AG20443 (cell line): Measurements from ENCODE around the gene PCYT2.
"Not testable (repeated sequence)": the region's sequence is repeated elsewhere in the genome, so short reads cannot be mapped to it uniquely, and the experiment has no call there.

ENCODE experiments used
- DNase-seq: peaks from one replicate; pipeline ENCODE4 v3.0.0; 2012; ENCODE audit warnings: low spot score, mixed read lengths

The PCYT2 gene

DNA sequence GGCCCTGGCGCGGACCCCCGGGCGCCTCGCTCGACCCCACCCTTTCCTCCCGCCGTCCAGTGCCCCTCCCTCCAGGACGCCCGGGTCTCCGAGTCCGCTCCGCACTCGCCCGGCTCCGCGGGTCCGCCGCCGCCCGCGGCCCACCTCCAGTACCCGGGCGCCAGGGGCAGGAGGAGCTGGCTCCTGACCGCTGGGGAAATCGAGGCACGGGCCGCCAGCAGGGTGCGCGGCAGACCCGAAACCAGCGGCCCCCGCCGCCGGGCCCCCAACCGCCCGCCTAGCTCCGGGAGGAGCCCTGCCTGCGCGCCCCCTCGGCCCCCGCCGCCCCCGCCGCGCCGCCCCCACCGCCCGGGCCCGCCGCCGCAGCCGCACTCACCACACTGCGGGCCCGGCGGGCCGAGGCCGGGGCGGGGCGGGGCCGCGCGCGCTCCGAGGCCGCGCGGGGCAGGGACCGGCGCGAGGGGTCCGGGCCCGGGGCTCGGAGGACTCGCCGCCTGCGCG lies 16.0 kb upstream of the PCYT2 start:
- no peak for DNase-seq

DNA sequence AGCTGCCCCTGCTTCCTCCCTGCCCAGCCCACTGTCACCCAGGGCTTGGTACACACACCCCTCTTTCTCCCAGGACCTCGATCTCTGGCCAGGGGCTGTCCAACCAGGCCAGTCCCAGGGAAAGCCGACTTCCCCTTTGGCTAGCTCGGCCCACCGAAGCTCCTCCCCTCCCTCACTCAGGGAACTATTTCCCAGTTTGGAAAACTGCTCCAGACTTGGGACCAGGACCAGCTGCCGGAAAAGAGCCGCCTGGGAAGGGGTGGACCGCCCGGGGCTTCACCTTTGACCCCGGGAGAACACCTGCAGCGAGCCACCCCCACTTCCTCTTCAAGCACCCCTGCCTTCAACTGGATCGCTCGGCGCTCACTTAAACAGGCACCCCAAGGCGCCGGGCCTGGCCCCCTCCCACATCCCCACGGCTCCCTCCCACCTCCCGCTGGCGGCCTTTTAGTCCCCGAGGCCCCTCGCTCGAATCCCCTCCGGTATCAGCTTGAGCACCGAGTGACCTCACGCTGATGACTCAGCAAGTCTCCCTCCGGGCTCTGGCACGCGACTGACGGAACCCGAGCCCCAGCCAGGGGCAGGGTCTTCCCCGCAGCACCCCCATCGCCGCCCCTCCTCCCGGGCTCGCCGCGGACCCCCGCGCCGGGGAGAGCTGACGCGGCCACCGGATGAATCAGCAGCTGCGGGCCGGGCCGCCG lies 15.4 kb upstream of the PCYT2 start:
- peak; percentile 85 for DNase-seq

DNA sequence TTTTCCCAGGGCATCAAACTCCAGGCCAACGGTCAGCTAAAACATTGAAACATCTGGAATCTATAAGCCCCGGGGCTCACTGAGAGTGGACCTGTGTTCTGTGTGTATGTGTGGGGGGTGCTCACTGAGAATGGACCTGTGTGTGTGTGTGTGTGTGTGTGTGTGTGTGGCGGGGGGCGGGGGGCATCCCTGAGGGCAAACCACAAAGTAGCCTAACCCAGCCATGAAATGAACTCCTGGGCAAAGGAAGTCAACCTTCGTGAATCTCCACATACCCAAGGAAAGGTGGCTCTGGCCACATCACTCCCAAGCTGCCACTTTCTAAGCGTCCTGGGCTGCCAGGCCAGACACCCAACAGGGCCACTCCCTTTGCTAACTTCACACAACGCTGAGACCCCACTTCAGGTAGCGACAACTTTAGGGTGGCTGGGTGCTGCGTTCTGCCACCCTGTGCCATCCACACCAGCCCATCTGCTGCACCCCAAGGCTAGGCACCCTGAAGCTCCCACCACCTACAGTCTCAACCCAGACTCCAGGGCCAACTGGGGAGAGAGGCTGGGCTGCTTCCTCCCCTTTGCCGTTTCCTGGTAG lies 14.8 kb upstream of the PCYT2 start:
- no peak for DNase-seq

DNA sequence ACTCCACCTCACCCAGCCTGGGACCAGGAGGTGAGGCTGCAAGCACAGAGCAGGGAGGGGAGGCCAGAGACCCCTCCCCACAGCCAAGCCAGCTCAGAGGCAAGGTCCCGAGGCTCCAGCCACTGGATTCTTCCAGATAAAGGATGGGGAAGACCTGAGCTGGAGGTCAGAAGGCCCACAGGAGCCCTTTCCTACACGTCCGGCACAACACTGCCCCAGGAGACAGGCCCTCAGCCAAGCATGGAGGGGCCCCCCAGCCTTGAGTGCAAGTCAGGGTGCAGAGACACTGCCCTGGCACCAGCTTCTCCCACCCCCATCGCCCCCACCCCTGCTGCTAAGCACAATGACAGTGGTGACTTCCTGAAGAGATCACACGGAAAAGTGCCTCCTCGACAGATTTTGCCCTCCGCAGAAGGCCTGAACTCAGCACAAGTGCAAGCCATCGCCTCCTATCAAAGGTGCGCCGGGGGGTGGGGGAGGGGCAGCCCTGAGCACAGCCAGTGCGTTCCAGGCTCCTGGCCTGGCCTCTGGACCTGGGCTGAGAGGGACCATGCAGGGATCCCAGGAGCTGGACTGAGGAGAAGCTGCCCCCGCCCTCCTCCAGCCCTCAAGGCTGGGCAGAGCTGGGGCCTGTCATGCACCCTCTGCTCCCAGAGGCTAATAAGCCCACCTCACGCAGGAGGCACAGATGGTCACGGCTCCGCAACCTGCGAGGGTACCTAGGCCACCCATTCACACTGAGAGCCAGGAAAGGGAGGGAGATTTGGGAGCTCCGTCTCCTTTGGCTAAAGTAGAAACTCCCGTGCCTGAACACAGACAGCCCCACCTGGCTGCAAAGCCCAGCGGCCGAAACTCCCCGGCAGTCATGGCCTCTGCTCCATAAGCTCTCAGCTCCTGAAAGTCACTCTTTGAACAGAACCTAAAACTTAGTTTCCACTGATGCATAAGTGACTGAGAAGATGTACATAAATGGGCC lies 13.6 kb upstream of the PCYT2 start:
- DNase-seq, result no peak

DNA sequence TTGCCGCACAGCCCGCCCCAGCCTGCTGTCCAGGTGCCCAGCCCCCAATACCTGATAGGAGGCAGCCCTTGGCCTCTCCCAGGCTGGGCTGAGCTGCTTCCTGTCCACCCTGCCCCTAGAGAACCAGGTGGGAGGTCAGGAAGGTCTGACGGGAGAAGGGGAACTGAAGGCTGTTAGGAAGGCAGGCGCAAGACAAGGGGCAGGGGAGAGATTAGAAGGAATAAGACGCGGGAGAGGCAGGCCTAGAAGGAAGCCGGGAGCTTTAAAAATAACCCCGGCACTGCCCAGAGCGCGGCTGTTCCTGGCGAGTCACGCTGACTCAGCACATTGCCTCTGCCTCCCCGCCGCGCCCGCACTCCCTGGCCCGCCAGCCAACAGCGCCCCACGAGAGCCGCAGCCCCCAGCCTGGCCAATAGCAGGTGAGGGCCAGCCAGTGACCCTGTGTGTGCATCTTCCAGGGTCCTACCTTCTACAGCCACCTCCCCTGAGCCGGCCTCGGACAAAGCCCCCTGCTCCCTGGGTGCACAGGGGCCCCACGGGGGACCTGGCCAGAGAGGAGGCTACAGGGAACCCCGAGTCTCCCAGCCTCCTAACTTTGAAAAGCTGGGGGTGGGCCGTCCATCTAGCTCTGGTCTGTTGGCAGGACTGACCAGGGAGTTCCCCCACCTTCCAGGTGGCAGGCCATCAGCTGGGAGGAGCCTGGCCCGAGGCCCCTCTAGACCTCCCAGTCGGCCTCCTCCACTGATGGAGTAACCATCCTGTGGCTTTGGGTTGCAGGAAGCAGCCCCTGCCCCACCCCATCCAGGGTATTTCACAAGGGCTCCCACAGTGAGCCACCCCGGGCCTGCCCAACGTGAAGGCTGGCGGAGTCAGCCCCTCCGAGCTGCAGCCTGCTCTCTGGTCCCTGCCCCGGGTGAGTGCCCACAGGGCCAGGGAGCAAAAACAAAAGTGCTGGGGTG lies 12.4 kb upstream of the PCYT2 start:
- peak; percentile 83 for DNase-seq

DNA sequence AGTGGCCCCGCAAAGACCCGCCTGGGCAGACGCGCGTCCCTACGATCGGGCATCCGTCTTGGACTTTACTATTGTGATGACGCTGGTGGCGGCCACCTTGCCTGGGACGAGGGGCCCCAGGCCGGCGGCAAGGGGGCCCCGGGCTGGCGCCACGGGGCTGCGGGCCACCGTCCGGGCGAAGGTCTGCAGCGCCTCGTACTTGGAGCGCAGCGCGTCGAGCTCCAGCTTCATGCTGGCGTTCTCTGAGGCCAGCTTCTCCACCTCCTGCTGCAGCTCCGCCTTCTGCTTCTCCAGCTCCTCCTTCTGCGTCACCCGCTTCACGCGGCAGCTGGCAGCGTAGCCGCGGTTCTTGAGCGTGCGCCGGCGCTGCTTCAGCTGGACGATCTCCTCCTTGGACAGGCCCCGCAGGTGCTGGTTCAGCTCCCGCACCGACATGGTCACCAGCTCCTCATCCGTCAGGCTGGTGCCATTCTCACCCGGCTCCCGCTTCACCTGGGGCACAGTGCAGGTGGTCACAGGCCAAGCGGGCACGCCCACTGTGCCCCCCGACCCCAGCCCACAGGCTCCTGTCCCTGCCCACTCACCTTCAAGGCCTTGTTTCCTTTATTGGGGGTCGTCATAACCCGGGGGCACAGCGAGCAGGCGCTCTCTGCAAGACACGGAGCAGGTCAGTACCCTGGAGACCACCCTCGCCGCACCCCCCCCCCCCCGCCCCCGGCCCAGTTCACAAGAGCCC lies 11.5 kb upstream of the PCYT2 start:
- no peak for DNase-seq

DNA sequence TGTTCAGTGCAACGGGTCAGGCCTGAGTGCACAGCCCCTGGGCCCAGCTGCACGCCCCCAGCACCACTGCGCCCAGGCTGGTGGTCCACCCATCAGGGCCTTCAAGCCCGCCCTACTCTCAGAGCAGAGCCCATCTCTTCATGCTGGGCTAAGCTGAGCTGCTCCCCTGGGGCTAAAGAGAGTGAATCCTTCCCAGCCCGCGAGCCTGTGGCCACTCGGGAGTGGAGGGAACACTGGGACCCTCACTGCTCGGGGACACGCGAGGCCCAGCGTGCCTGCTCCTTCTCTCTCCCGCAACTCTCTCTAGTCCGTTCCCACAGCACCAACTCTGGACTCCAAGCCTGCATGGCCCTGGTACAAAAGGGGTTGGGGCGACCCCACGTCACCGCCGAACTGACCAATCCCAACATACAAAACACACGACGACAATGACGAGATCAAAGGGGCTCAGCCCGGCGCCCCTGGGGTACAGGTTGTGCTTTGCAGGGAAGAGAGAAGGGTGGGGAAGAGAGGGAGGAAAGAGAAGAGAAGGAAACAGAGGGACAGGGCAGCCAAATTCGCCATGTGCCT lies 10.9 kb upstream of the PCYT2 start:
- DNase-seq, result no peak

DNA sequence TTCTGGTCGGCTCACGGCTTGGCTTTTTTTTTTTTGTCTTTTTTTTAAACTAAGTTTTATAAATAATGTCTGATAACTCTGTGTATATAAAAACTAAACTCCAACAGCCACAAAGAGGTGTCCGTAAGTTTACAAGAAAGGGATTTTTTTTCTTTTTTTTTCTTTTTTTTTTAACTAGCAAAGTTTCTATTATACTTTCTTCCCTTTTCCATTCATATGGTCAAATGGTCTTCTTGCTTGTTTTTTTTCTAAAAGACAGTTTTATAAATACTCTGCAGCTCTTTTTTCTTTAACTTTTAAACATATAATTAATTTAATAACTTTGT lies 10.3 kb upstream of the PCYT2 start:
- DNase-seq, result no peak

DNA sequence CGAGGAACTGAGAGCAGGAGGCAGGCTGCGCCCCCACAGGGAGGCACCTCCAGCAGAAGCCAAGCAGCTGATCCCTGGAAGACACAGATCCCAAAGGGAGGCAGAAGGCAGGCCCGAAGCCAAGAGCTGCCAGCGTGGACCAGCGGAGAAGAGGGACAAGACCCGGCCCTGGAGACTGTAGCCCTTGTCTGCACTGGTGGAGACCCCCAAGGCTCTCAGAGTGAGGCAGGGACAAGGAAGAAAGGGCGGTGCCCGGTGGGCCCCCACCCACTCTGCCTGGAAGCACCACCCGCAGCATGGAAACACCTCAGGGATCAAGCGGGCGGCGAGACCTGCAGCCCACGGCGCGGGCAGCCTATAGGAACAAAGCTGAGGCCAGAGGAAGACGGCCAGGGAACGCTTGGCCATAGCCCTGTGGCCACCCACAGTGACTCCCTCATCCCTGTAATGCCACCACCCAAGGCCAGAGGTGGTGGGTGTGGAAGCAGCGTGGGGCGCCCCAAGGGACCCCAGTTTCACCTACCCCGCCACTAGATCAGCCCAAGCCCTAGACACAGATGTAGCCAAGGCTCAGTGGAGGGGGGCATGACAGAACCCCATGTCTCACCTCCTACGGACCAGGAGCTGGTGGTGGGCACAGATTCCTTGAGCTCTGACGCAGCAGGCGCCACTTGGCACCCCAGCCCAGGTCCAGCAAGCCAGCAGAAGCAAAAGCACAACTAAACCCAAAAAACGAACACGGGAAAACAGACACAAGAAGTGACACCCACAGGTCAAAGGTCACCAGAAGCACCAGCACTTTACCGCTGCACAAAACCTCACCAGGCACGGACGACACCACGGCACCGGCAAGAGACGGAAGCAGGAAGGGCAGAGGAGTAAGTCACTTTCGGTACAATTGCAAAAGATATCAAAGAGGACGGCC lies 9.7 kb upstream of the PCYT2 start:
- no peak for DNase-seq

DNA sequence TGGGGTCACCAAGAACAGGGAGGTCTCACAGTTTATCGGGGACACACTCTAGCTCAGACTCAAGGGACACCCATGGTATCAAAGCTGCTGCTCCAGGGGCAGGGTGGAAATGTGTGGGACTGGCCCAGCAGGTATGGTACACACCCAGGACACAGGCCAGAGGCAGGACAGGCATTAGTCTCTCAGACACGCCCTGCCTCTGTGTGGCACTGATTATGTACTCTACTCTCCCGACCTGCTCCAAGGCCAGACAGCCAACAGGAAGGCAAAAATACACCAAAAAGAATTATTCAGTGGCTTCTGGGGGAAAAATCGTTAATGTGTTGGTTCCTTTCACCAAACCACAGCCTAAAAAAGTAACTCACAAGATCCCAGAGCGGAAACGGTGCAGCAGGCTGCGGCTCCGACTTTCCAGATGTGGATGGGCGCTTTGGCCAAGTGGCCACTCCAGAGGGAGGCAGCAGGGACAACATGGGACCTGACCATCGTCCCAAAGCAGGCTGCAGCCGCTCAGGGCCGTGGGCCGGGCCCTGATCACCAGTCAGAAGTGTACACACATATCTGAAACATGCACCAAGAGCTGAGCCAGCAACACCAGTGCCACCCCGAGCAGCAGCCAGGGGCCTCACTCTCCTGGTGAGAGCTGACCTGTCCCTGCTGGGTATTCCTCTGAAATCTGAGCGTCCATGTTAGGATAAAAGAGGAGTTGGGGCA lies 7.8 kb upstream of the PCYT2 start:
- DNase-seq, result no peak

DNA sequence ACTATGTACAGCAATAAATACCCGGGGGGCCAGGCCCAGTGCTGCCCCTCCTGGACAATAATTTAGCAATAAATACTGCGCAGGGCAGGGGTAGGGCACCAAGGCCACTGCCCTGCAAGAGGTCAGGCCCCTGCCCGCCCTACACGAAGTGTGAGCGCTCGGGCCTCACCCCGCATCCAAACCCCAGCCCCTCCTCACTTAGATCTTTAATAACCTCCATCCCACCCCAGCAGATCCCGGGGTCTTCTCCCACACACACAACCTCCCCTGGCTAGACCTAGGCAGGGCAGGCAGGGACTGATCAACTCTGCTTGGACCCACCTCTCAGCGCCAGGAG lies 7.1 kb upstream of the PCYT2 start:
- DNase-seq, result not testable (repeated sequence)

DNA sequence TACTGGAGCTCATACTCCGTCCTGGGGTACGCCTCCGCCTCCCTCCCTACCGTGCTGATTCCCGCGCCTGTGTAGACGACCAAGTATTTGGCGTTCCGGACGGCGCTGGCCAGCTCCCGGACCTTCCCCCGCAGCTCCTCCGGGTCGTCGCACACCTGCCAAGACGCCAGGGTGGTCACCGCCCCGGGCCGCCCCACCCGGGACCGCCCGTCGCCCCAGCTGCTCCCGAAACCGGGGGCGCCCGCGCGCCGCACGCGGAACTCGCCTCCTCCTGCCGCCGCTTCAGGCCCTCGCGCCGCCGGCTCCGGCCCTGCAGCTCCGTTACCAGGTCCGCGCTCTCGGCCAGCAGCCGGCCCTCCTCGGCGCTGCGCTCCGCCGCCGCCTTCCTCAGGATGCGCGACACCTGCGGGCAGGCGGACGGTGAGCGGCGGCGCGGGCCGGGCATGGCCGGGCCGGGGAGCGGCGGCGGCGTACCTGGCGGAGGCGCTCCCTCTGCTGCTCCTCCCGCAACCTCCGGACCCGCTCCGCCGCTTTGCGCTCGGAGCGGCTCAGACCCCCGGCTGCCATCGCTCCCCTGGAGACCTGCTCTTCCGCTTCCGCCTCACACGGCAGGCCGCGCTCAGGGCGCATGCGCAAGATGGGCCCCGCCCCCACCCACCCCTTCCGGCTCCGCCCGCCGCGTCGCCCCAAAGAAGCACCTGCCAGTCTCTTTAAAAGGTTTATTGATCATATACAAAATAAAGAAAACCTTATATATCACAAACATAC lies 6.5 kb upstream of the PCYT2 start, which contains the start of gene SIRT7:
TSS of gene SIRT7 (minus strand) at position 612 of the 768 bp plus-strand sequence. CDS start at position 567, 45 bp downstream.
- peak; percentile 97 for DNase-seq

DNA sequence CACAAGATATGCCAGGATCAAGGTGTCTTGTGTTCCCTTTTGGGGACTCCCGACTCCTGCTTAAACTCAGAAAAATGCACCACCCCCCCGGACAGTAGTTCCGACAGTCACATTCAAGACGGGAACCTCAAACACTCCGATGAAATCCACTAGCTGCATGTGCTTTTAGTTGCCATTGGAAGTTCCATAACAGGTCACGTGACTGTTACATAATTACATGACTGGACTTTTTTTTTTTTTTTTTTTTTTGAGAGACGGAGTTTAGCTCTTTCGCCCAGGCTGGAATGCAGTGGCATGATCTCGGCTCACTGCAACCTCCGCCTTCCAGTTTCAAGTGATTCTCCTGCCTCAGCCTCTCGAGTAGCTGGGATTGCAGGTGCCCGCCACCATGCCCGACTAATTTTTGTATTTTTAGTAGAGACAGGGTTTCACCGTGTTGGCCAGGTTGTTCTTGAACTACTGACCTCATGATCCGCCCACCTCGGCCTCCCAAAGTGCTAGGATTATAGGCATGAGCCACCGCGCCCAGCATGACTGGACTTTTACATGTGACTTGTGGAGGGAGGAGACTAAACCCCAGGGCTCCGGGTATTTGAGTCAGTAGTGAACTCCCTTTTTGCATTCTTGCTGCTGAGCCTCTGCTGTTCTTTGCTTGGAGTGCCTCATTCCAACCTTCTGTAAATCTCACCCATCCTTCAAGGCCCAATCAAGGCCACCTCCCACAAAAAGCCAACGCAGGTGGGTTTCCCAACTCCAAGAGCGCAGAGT lies 5.2 kb upstream of the PCYT2 start:
- DNase-seq, result peak; percentile 53

DNA sequence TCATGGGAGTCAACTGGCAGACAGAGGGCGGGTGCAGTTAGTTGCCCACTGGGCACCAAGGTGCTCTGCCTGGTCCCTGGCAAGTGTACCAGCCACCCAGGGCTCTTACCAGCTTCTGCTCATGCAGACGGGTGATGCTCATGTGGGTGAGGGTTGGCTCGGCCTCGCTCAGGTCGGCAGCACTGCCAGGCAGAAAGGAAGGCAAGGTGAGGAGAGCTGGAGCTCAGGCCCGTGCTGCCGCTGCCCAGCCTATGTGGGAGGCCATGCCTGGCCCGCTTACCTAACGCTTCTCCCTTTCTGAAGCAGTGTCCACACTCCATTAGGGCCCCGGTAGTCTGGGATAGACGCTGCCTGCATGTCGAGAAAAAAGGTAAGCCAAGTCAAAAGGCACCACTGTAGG lies 4.1 kb upstream of the PCYT2 start:
- no peak for DNase-seq

DNA sequence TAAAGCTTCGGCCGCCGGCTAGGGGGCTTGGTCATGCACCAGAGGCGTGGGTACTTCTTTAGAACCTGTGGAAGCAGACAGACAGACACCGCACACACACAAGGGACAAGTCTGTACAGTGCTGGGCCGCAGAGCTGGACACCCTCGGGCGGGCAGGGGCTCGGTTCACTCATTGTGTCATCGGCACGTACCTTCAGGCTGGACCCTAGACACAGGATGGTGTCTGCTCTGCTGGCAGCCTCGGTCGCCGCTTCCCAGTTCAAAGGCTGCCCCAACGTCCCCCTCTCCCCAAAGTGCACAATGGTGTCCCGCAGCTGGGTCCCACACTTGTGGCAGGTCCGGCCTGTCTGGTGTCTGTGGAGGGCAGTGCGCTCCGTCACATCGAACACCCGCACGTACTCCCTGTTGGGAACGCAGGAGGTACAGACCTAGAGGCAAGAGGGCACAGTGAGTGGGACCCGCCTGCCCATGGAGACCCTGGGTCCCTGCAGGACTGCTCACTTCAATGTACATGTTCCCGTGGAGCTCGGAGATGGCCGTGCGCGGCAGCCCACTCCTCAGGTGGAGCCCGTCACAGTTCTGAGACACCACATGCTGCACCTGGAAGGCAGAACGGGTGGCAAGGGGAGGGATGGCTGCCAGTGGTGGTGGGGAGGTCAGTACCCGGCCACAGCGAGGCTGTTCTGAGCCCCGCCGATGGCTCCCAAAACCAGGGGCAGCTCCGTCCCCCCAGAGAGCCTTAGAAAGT lies 3.1 kb upstream of the PCYT2 start:
- DNase-seq, result no peak

DNA sequence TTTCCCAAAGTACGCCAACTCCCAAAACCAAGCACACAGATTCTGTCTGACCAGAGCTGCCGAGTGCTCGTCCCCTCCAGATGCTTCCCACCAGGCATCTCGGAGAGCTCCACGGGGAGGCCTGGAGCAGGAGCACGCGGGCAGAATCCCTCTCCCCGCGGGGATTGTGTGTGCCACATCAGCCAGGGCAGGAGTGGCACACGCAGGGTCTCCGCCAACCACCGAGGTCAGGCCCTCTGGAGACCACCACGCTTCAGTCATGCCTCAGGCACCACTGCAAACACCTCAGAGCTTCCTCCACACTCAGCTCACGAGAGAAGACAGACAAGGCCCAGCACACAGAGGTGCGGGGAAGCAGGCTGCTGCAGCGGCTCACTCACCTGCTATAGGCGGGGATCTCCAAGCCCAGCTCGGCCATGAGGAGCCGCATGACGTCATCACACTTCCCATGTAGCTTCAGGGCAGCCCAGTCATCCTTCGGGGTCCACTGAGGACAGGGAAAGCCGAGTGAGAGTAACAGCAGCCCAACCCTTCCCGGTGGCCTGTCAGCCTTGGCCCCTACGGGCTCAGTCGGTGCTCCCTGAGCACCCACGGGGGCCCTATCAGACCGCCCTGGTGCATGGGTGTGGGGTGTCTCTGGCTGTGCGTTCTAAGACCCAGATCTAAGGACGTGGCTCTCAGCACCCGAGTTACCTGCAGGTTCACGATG lies 2.3 kb upstream of the PCYT2 start:
- no peak for DNase-seq
